BLaER1 treated with 17β-estradiol and CSF1 and Interleukin-3, amounts not matched to agents 10 nM and 100 nM (cell line): ENCODE measurements around the gene ECT2L.
"Not testable (repeated sequence)": the region's sequence is repeated elsewhere in the genome, so short reads cannot be mapped to it uniquely, and the experiment has no call there.

Source experiments
- H3K27ac ChIP-seq, 11 experiments: shearing (Covaris generic); formaldehyde crosslinking; 2 replicates each; pipeline ENCODE4 v1.8.1; 2022
- H3K27me3 ChIP-seq, 11 experiments: shearing (Covaris generic); formaldehyde crosslinking; 2 replicates each; pipeline ENCODE4 v1.8.1; 2022
- H3K36me3 ChIP-seq, 11 experiments: shearing (Covaris generic); formaldehyde crosslinking; 2 replicates each; pipeline ENCODE4 v1.8.1; 2022
- H3K4me1 ChIP-seq, 10 experiments: shearing (Covaris generic); formaldehyde crosslinking; 2 replicates each; pipeline ENCODE4 v1.8.1; 2022
- H3K4me2 ChIP-seq, 11 experiments: shearing (Covaris generic); formaldehyde crosslinking; 2 replicates each; pipeline ENCODE4 v1.8.1; 2022
- H3K4me3 ChIP-seq, 10 experiments: shearing (Covaris generic); formaldehyde crosslinking; 2 replicates each; pipeline ENCODE4 v1.8.1; 2022
- H3K9ac ChIP-seq, 11 experiments: shearing (Covaris generic); formaldehyde crosslinking; 2 replicates each; pipeline ENCODE4 v1.8.1; 2022
- H3K9me3 ChIP-seq, 11 experiments: shearing (Covaris generic); formaldehyde crosslinking; replicated peaks in 1 of 11; 2 replicates each; pipeline ENCODE4 v1.8.1; 2022
- H4K20me1 ChIP-seq, 11 experiments: shearing (Covaris generic); formaldehyde crosslinking; 2 replicates each; pipeline ENCODE4 v1.8.1; 2022
- Cebpa-rat ChIP-seq, 11 experiments: shearing (Covaris generic); IDR thresholded peaks; 2 replicates each; pipeline ENCODE4 v1.8.1; 2022

The ECT2L gene

DNA sequence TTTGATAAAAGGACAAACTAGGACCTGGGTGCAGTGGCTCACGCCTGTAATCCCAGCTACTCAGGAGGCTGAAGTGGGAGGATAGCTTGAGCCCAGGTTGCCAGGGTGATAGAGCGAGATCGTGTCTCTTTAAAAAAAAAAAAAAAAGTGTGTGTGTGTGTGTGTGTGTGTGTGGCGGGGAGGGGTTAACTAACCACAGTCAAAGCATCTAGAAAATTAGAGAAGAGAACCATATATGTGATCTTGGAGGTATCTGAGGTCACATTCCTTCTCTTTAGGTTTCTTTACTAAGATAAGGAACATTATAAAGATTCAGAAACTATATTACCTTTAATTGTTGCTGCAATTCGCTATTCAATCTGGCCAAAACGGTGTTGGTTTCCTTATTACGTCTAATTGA, 111.3 kb downstream of the ECT2L start:
- 0 out of 22 replicates have a peak, but pooled peaks cover 0 to 3% (median 0%) of the 10 kb centered on the region in 11 experiments for H3K9me3 ChIP-seq
- H4K20me1 ChIP-seq: no peaks in the 10 kb centered on the region
- no peaks in the 10 kb centered on the region for H3K27me3 ChIP-seq
- peaks cover 0 to 14% (median 8%) of the 10 kb centered on the region in 10 experiments; a peak in 12 of 20 replicates for H3K4me1 ChIP-seq
- H3K4me3 ChIP-seq: no peak overlapping the region
- H3K9ac ChIP-seq: no peak overlapping the region
- no peak for TF ChIP-seq Cebpa-rat (IDR thresholded peaks at IDR 0.05)
- H3K4me2 ChIP-seq: no peak overlapping the region
- peaks cover 68 to 100% (median 95%) of the 10 kb centered on the region in 11 experiments for H3K36me3 ChIP-seq
- H3K27ac ChIP-seq: no peak overlapping the region

DNA sequence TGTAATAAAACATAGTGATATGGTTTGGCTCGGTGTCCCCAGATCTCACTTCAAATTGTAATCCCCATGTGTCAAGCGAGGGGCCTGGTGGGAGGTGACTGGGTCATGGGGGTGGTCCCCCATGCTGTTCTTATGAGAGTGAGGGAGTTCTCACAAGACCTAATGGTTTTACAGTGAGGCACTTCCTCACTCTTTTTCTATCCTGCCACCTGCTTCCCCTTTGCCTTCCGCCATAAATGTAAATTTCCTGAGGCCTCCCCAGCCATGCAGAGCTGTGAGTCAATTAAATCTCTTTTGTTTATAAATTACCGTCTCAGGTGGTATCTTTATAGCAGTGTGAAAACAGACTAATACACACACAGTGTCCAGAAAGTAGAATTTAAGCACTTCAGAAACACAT, 113.6 kb downstream of the ECT2L start:
- H3K9ac ChIP-seq: no peak overlapping the region
- H3K4me3 ChIP-seq: no peak overlapping the region
- TF ChIP-seq Cebpa-rat (IDR thresholded peaks at IDR 0.05): no peak
- no peak overlapping the region for H3K27ac ChIP-seq
- 0 out of 22 replicates have a peak, but pooled peaks cover 0 to 3% (median 0%) of the 10 kb centered on the region in 11 experiments for H3K9me3 ChIP-seq
- no peaks in the 10 kb centered on the region for H4K20me1 ChIP-seq
- H3K27me3 ChIP-seq: no peaks in the 10 kb centered on the region
- peak overlapping the region in 7 of 11 experiments; percentile 18 to 42 (median 31); a peak in 9 of 22 replicates for H3K4me2 ChIP-seq
- peaks cover 0 to 14% (median 8%) of the 10 kb centered on the region in 10 experiments; a peak in 12 of 20 replicates for H3K4me1 ChIP-seq
- peaks cover 76 to 100% (median 96%) of the 10 kb centered on the region in 11 experiments for H3K36me3 ChIP-seq

DNA sequence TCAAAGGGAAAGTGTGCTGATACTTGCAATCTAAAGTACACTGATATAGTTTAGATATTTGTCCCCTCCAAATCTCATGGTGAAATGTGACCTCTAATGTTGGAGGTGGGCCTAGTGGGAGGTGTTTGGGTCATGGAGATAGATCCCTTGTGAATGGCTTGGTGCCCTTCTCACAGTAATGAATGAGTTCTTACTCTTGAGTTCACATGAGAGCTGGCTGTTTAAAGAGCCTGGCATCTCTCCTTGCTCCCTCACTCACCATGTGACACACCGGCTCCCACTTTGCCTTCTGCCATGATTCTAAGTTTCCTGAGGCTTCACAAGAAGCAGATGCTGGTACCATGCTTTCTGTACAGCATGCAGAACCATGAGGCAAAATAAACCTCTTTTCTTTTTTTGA, 114.1 kb downstream of the ECT2L start:
- H4K20me1 ChIP-seq: no peaks in the 10 kb centered on the region
- 0 out of 22 replicates have a peak, but pooled peaks cover 0 to 3% (median 0%) of the 10 kb centered on the region in 11 experiments for H3K9me3 ChIP-seq
- no peak overlapping the region for H3K9ac ChIP-seq
- H3K27ac ChIP-seq: no peak overlapping the region
- H3K27me3 ChIP-seq: no peaks in the 10 kb centered on the region
- H3K4me2 ChIP-seq: peak overlapping the region in 7 of 11 experiments; percentile 18 to 42 (median 31); a peak in 11 of 22 replicates
- no peak for TF ChIP-seq Cebpa-rat (IDR thresholded peaks at IDR 0.05)
- H3K36me3 ChIP-seq: peaks cover 76 to 100% (median 96%) of the 10 kb centered on the region in 11 experiments
- H3K4me1 ChIP-seq: peaks cover 0 to 14% (median 8%) of the 10 kb centered on the region in 10 experiments; a peak in 12 of 20 replicates
- no peak overlapping the region for H3K4me3 ChIP-seq

DNA sequence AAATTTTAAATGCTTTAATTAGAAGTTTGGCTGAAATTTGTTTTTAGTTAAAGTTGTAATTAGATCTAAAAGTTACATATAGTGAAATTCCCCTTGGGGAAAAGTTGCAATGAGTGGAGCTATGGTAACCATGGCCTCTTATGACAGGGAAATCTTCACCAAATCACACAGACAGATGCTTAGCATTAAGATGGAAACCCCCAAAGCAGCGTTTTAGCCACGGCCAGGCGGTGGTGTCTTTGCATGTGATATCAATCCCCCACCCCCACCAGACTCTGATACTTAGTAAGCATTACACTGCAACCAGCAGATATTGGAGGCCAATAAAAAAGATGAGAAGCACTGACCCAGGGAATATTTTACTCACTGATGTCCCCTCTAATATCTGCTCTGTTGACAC, 116.4 kb downstream of the ECT2L start:
- H3K4me2 ChIP-seq: no peak overlapping the region
- peaks cover 75 to 98% (median 95%) of the 10 kb centered on the region in 11 experiments for H3K36me3 ChIP-seq
- no peak overlapping the region for H3K4me3 ChIP-seq
- H3K27me3 ChIP-seq: no peaks in the 10 kb centered on the region
- no peak for TF ChIP-seq Cebpa-rat (IDR thresholded peaks at IDR 0.05)
- H3K9me3 ChIP-seq: 0 out of 22 replicates have a peak, but pooled peaks cover 0 to 3% (median 0%) of the 10 kb centered on the region in 11 experiments
- H3K27ac ChIP-seq: no peak overlapping the region
- H3K4me1 ChIP-seq: peaks cover 0 to 14% (median 8%) of the 10 kb centered on the region in 10 experiments; a peak in 12 of 20 replicates
- no peak overlapping the region for H3K9ac ChIP-seq
- no peaks in the 10 kb centered on the region for H4K20me1 ChIP-seq

DNA sequence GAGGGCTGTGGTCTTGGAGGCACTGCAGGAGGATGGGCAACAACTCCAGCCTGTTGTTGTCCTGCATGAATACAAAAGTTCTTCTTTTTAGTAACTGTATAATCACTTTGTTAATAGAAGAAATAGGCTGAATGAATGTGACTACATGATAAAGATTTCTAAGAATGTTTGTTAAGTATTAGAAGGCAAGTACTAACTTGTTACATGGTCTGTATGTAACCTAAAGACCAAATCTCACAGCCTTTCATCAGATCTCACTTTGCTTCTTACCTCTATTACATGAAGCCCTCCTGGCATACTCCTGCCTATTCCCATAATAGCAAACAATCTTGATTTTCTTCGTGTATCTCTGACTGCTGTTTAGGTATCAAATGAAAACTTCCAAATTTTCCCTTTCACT, 118.8 kb downstream of the ECT2L start:
- Histone ChIP-seq H3K4me1 (peaks cover 0 to 8% (median 6%) of the 10 kb centered on the region in 10 experiments; a peak in 12 of 20 replicates), H3K4me3 (no peak overlapping the region), H3K36me3 (peaks cover 75 to 98% (median 93%) of the 10 kb centered on the region in 11 experiments), H3K27me3 (no peaks in the 10 kb centered on the region), H3K27ac (no peak overlapping the region), H4K20me1 (no peaks in the 10 kb centered on the region), H3K9me3 (0 out of 22 replicates have a peak, but pooled peaks cover 0 to 3% (median 0%) of the 10 kb centered on the region in 11 experiments), H3K9ac (no peak overlapping the region), H3K4me2 (no peak overlapping the region)
- no peak for TF ChIP-seq Cebpa-rat (IDR thresholded peaks at IDR 0.05)

DNA sequence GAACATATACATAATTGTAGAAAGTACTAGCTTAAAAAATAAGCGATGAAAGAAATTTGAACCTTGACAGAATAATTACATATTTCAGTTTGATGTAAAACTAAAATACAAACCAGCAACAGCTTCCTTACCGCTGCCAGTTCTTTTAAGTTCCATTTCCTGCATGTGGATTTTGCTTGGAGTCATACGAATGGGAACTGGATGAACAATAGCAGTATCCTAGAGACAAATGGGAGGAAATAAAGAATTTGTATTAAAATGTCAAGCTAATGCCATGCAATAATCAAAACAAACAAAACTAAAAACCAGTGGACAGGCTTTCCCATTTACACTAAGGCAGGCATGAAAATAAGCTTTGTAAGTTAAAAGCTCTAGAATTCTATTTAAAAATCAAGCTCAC, 125.0 kb downstream of the ECT2L start:
- peaks cover 43 to 82% (median 66%) of the 10 kb centered on the region in 11 experiments for H3K36me3 ChIP-seq
- H3K9ac ChIP-seq: no peak overlapping the region
- no peaks in the 10 kb centered on the region for H3K9me3 ChIP-seq
- no peaks in the 10 kb centered on the region for H3K27me3 ChIP-seq
- no peak for TF ChIP-seq Cebpa-rat (IDR thresholded peaks at IDR 0.05)
- H3K4me2 ChIP-seq: no peak overlapping the region
- H3K27ac ChIP-seq: no peak overlapping the region
- H4K20me1 ChIP-seq: no peaks in the 10 kb centered on the region; a peak in 1 of 22 replicates
- H3K4me1 ChIP-seq: no peaks in the 10 kb centered on the region
- H3K4me3 ChIP-seq: no peak overlapping the region

DNA sequence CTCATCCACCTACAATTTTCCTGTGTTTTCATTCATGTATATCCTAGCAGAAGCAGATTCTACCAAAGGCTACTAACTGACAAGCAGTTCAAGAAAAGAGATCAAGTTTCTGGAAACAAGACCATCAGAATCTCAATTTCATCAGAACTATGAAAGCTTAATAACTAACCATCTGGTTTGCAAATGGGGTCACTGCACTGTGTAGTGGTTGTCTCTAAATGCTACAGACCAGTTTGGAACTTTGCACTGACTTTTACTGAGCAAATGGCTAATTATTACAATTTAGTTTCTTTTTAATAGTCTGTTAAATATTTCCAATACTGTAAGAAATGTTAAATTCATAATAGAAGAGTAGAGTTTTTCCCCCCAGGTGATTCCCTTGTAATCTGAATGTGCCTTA, 127.7 kb downstream of the ECT2L start:
- Histone ChIP-seq H3K4me3 (no peak overlapping the region), H3K4me1 (no peaks in the 10 kb centered on the region), H3K27ac (no peak overlapping the region), H4K20me1 (no peaks in the 10 kb centered on the region; a peak in 1 of 22 replicates), H3K27me3 (no peaks in the 10 kb centered on the region), H3K36me3 (peaks cover 30 to 77% (median 62%) of the 10 kb centered on the region in 11 experiments), H3K9ac (no peak overlapping the region), H3K9me3 (no peaks in the 10 kb centered on the region), H3K4me2 (no peak overlapping the region)
- TF ChIP-seq Cebpa-rat (IDR thresholded peaks at IDR 0.05): no peak

DNA sequence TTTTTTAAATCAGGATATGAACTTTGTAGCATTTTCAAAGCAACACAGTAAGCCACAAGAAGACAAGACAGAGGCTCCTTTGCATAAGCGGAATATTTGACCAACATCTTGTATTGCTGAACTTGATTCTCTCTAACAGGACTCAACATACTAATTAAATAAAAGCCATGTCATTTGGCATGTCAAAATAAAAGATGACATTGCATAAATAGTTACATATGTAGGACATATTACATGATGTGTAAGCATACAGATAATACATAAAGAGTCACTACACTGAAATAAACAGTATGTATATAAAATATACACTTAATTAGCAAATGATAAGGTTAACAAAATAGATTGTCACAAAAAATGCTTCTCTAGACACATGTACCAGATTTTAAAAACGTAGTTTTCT, 129.9 kb downstream of the ECT2L start:
- Histone ChIP-seq H3K27me3 (no peaks in the 10 kb centered on the region), H3K4me3 (no peak overlapping the region), H3K36me3 (peaks cover 18 to 77% (median 60%) of the 10 kb centered on the region in 11 experiments), H3K4me2 (no peak overlapping the region), H3K9me3 (no peaks in the 10 kb centered on the region), H3K4me1 (no peaks in the 10 kb centered on the region), H4K20me1 (no peaks in the 10 kb centered on the region; a peak in 1 of 22 replicates), H3K27ac (no peak overlapping the region), H3K9ac (no peak overlapping the region)
- TF ChIP-seq Cebpa-rat (IDR thresholded peaks at IDR 0.05): no peak

DNA sequence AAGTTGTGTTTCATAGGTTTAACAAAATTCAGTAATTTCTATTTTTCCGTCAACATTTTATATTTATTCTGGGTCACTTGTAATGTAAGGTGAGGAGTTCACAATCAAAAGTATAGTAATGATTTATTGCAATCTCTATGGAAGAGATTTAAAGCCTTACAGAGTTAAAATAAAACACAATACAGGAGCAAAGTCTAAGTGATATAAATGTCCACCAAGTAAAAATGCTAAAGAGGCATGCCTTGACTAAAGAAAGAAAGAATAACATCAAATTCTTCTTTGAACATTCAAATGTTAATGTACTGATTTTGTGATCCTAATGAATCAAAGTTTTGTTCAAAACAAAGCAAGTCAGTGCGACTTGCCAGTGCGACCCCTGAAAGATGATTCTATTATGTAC, 130.7 kb downstream of the ECT2L start:
- no peaks in the 10 kb centered on the region for H3K4me1 ChIP-seq
- H3K36me3 ChIP-seq: peaks cover 12 to 76% (median 53%) of the 10 kb centered on the region in 11 experiments
- no peaks in the 10 kb centered on the region for H3K27me3 ChIP-seq
- no peak for TF ChIP-seq Cebpa-rat (IDR thresholded peaks at IDR 0.05)
- no peak overlapping the region for H3K27ac ChIP-seq
- no peak overlapping the region for H3K4me3 ChIP-seq
- H3K9ac ChIP-seq: no peak overlapping the region
- no peaks in the 10 kb centered on the region for H3K9me3 ChIP-seq
- H4K20me1 ChIP-seq: no peaks in the 10 kb centered on the region
- no peak overlapping the region for H3K4me2 ChIP-seq

DNA sequence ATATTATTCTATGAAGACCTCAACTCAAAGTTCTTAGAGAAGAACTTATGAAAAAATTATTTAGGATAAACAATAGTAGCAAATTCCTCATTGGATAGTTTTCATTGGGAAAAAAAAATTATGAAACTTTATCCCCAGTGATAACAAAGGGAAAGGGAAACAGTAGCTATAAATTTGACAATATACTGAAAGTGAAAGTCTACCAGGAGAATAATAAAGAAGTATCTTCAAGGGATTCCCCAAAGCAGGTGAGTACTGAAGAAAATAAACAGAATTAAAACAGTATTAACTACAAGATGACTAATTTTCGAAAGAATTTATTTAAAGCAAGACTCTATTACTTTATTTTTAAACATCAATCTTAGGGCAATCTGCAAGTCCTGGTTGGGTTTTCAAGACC, 135.8 kb downstream of the ECT2L start:
- Histone ChIP-seq H4K20me1 (no peaks in the 10 kb centered on the region), H3K36me3 (peaks cover 14 to 83% (median 58%) of the 10 kb centered on the region in 11 experiments), H3K9ac (no peak overlapping the region), H3K9me3 (peaks cover 0 to 6% (median 1%) of the 10 kb centered on the region in 11 experiments; a peak in 13 of 22 replicates), H3K27me3 (no peaks in the 10 kb centered on the region), H3K27ac (no peak overlapping the region), H3K4me2 (no peak overlapping the region), H3K4me3 (no peak overlapping the region), H3K4me1 (no peaks in the 10 kb centered on the region)
- no peak for TF ChIP-seq Cebpa-rat (IDR thresholded peaks at IDR 0.05)

DNA sequence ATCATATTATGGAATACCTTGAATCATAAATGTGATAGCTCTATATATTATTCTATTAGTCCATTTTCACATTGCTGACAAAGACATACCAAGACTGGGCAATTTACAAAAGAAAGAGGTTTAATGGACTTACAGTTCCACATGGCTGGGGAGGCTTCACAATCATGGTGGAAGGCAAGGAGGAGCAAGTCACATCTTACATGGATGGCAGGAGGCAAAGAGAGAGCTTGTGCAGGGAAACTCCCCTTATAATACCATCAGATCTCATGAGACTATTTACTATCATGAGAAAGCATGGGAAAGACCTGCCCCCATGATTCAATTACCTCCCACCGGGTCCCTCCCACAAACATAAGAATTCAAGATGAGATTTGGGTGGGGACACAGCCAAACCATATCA, 141.0 kb downstream of the ECT2L start:
- peaks cover 16 to 27% (median 23%) of the 10 kb centered on the region in 11 experiments for H3K9me3 ChIP-seq
- H4K20me1 ChIP-seq, H3K27ac ChIP-seq, H3K9ac ChIP-seq, H3K4me1 ChIP-seq, H3K4me3 ChIP-seq, H3K4me2 ChIP-seq, H3K27me3 ChIP-seq: not testable (repeated sequence)
- H3K36me3 ChIP-seq: peaks cover 47 to 91% (median 77%) of the 10 kb centered on the region in 11 experiments
